ENCODE data around the gene BBOX1.

Gene BBOX1

DNA sequence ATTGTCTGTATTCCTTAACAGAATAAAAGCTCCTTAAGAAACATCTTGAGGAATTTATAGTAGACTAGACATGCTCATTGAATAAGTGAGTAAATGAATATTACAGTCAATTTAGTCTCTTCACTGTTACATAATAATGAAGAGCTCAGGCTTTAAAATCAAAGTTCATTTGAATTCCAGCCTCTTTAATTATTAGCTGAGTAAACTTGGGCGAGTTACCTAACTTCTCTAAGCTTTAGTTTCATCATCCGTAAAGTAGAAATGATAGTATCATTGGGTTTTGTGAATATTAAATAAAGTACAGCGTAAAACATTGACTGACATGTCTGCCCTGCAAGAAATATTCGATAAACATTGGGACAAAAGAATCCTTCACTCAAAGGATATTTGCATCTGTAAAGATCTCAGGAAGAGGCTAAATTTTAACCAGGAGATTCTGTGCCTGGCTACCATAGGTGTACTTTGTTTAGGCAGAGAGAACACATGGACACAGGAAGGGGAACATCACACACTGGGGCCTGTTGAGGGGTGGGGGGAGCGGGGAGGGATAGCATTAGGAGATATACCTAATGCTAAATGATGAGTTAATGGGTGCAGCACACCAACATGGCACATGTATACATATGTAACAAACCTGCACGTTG, 15.2 kb upstream of the BBOX1 start:
- in situ Hi-C loops (cut with HindIII; ENCODE audit: low sequenced_read_pairs) = no loop called here

DNA sequence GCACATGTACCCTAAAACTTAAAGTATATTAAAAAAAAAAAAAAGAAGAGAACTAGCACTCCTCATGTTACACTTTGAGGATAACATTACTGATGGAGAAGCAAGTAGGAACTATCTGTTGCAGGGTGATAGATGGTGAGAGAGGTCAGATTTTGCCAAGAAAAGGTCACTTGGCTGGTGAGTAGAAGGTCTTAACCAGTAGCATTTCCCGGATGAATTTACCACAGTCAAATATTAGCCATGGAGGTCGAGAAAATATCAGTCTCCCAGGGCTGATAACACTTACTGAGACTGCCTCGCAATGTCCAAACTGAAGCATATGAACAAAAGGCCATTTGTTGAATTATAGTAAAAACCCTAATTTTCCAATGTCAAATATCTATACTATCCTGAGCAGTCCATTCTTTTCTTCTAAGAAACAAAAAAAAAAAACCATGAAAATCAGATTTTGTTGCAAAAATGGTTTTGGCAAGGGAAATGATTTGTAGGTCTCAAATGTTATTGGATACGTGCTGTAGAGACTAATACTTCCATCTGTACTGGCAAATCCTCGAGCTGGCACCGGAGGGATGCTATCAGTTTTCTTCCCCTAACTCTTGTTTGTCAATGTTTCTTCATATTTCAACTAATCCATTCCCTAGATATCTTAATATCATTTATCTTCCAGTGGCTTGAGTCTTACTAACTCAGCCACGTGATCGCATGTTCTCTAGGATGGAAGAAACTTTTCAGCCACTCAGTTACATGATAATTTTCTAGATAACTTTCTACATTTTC, 14.5 kb upstream of the BBOX1 start:
- in situ Hi-C loops (cut with HindIII; ENCODE audit: low sequenced_read_pairs) = no loop called here

DNA sequence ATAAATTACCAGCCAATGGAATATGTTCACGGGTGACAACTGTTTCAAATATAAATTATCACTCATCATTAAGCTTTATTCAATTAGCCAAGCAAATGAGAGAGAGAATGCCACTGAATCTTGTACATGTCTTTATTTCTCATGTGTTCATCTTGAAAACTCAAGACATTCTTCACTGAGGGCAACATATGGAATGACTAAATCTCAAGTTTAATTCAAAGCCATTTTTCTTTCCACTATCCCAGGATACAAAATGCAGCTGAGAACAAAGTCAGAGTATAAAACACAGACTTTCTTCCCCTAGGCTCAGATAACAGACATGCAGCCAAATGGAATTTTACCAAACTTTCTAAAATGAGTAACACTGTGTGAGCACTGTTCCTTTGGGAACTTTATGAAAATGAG, 12.1 kb upstream of the BBOX1 start:
- in situ Hi-C loops (cut with HindIII; ENCODE audit: low sequenced_read_pairs) = no loop called here

DNA sequence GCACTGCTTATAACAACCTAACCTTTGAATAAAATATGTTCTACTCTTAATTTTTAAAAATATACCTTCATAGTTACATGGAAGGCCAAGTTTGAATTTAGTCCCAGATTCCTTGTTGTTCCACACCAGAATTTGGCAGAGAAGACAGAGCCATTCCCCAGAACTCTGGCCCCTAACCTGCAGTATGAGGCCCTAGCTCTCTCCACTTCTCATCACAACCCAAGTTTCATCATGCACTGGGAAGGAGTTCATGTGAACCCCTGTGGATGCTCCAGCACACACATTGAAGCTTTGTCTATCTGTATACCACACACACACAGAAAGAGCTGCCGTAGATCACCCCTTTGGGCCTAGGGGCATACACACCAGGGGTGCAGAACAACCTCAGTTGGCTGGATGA, 10.6 kb upstream of the BBOX1 start:
- in situ Hi-C loops (cut with HindIII; ENCODE audit: low sequenced_read_pairs) = no loop called here

DNA sequence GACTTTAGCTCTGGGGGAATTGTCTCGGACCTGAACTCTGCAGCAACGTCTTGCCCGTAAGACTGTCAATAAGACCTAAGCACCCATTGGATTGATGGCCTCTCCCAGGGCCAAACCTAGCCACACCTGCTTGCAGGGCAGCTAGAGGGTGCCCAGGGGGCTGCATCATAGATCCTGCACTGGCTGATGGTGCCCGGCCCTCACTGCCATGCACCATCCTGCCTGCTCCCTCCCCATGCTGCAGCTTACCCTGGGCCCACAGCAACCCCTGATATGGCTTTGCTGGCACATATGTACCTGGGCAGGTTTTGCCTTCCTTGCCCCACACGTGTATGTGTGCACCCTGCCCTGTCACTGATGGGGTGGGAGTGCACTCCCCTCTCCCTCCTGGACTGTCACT, 8.9 kb upstream of the BBOX1 start:
- in situ Hi-C loops (cut with HindIII; ENCODE audit: low sequenced_read_pairs) = no loop called here

DNA sequence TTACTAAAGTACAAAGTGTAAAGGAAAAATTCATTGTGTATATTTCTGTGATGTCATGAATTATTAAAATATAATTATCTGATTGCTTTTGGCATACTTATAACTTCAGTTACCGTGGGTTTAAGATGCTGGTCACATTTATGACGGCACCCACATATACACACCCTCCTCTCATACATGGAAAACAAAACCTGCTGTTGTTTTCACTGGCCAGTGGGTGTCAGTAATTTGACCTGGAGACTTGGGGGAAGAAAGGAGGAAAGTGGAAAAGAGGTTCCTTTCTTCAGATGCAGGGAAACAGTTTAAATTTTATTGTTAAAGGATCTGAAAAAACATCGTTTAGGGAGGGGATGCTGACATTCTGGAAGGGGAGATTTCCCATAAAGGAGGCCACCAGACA, 742 bp upstream of the BBOX1 start:
- in situ Hi-C loops (cut with HindIII; ENCODE audit: low sequenced_read_pairs) = no loop called here

DNA sequence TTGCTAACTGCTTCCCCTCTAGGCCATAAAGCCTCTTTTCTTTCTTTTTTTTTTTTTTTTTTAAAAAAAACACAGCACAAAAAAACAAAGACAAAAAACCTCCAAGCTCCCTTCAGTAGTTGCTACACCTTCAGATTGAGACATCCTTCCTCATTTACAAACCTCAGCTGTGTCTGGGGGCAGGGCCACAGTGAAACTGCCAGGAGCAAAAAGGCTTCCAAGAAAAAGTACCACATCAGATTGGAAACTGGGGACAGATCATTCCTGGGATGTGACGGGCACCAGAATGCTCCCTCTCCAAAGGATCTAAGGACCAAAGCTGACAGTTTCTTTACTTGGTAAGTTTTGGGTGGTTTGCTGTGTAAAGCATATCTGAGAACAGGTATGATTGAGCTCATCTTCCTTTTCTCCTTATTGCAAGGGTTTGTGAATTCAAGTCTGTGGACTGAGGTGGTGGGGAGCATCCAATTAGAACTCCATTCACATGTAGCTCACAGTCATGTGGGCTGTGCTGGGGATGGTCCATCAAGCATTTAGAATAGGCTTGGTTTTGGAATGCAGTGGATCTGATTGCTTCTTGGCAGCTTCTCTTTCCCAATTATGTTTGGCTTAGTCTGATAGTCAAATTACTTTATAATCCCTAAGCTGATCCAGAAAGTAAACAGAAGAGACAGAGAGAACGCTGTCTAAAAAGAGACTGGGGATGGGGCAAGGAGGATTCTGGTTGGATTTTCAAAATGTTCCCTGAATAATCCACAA, 705 bp downstream of the BBOX1 start:
- in situ Hi-C loops (cut with HindIII; ENCODE audit: low sequenced_read_pairs) = no loop called here

DNA sequence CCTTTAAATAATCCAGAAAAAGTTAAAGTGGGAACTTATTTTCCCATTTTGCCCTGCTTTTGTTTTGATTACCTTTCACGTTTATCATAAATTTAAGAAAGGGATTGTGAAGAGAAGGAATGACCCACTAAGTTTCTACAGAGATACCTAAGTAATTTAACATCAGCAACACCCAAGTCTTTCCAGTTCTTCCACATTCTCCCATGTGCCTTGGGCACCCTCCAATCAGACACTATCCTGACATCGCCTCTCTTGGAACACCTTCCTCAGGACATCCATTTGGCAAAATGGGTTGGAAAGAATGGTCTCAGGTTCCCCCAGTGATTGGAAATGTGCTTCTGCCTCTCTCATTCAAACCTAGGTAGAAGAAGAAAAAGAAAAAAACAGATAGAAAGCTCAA, 6.3 kb downstream of the BBOX1 start:
- in situ Hi-C loops (cut with HindIII; ENCODE audit: low sequenced_read_pairs) = no loop called here

DNA sequence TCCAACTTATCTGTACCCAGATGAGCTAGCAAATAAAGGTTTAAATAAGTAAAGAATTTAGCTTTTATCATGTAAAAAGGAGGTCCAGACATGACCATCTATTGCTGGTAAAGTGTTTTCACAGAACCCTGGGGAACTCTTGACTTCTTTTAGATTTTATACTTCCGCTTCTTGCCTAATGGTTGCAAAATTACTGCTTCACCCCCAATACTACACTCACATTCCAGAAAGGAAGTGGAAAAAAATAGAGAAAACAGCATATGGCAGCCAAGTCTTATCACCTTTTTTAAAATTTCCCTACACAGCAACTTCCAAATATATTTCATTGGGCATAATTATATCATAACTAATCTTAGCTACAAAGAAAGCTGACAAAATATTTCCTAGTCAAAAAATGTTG, 12.1 kb downstream of the BBOX1 start:
- in situ Hi-C loops (cut with HindIII; ENCODE audit: low sequenced_read_pairs) = no loop called here

DNA sequence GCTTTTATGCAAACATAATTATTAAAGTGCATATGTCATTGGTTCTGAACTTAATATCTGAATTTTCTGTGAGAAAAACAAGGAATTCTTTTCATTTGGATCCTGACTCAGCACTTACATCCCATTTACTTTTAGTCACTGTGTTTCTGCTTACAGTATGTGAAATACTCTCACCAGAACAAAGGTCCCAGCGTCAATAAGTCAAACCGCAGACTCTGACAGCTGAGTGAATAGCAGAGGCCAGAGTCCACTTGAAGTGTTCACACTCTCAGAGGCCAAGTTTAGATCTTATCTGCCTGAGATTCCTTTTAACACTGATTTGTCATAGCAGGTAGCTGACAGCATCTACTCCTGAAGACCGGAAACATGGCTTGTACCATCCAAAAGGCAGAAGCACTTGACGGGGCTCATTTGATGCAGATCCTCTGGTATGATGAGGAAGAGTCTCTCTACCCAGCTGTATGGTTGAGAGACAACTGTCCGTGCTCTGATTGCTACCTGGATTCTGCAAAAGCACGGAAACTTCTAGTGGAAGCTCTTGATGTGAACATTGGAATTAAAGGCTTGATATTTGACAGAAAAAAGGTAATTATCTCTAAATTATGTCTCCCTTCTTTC, 14.6 kb downstream of the BBOX1 start:
- in situ Hi-C loops (cut with HindIII; ENCODE audit: low sequenced_read_pairs) = no loop called here

DNA sequence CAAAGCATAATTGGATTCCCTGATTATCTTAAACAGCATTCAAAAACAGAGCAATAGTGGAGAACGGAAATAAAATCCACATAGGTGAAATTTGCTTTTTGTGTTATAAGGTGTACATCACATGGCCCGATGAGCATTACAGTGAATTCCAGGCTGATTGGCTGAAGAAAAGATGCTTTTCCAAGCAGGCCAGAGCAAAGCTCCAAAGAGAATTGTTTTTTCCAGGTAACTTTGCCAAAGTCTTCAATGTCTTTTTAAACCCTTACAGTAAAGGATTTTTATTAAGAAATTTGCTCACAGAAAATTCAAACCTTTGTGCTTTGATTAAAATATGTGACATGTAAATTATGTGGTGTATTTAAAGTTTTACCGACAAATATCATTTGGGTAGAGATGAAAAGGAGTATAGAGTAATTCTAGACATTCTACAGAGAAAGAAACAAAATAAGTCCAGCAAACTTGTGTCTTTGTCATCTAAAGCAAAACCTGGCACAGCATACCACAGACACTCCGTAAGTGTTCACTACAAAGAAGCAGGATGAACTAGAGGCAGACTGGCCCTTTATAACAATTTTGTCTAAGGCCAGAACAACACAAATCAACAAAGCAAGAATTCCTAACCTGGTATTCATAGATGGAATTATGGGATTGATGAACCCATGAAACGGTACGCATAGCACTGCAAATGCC, 16.6 kb downstream of the BBOX1 start:
- in situ Hi-C loops (cut with HindIII; ENCODE audit: low sequenced_read_pairs) = no loop called here

DNA sequence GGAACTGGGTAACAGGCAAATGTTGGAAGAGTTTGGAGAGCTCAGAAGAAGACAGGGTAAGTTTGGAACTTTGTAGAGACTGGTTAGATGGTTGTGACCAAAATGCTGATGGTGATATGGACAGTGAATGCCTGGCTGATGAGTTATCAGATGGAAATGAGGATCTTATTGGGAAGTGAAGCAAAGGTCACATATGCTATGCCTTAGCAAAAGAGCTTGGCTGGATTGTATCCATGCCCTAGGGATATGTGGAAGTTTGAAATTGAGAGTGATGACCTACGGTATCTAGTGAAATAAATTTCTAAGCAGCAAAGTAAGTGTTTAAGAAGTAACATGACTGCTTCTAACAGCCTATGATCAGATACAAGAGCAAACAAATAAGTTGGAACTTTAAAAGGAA, 17.8 kb downstream of the BBOX1 start:
- in situ Hi-C loops (cut with HindIII; ENCODE audit: low sequenced_read_pairs) = no loop called here

DNA sequence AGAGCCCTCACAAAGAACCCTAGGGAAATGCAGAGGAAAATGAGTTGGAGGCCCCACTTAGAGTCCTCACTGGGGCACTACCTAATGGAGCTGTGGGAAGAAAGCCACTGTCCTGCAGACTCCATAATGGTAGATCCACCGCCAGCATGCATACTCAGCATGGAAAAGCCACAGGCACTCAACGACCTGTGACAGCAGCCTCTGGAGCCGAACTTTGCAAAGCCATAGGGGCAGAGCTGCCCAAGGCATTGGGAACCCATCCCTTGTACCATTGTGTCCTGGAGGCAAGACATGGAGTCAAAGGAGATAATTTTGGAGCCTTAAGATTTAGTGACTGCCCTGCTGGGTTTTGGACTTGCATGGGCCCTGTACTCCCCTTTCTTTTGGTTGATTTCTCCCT, 18.8 kb downstream of the BBOX1 start:
- in situ Hi-C loops (cut with HindIII; ENCODE audit: low sequenced_read_pairs) = no loop called here

DNA sequence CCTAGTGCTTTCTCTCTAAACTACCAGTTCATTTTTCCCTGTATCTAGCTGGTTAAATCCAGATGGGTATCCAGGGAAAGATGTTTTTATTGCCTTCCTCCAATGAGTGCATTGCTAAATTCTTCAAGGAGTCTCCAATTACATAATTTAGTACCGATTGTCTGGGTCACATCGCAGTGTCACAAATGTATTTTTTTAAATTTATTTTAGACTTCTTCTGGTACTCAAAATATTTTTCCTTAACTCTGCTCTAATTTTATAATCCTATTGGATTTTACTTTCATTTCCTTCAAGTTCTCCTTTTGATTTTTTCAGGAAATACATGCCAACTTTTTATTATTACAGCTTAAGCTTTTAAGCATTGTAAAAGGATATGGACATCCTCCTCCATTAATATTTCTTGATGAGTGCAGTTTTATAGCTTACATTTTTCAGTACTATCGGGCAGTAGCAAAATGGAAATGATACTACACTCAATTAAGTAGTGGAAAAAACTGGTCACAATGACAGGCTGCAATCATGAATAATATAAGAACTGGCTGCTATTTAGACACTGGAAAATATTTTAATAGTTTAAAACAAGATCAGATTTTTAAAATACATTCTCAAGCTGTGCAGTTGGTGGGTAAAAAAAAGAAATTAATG, 20.3 kb downstream of the BBOX1 start:
- in situ Hi-C loops (cut with HindIII; ENCODE audit: low sequenced_read_pairs) = no loop called here

DNA sequence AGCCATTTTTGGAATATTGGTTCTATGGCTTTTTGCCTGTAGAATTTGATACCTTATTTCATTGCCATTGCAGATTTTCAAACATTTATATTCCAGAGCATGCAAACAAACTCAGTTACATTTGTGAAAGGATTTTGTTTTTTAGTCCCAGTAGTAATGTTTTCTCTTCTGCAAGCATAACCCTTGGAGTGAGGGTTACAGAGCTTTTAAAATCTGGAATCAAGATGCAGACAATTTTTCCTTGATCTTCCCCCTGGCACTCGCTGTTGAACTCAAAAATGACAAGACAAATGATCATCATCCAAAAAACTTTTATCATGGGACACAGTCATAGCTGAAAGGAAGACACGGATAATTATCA, 20.8 kb downstream of the BBOX1 start:
- in situ Hi-C loops (cut with HindIII; ENCODE audit: low sequenced_read_pairs) = no loop called here

DNA sequence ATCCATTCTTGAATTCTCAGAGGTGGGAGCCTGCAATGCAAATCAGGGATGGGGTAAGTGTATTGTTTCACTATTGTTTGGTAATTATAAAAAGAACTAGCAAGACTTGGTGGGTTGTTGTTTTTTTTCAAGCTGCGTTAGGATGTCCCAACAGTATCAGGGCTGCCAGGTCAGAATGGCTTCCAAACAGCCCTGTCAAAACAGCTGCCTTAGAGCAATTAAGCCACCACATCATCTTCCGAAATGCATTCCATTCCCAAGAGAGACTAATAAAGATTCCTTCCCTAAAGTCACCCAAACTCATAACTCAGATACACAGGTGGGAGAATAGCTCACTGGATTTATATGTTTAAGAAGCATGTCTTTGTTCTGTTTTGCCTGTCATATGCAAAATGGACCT, 23.5 kb downstream of the BBOX1 start:
- in situ Hi-C loops (cut with HindIII; ENCODE audit: low sequenced_read_pairs) = no loop called here

DNA sequence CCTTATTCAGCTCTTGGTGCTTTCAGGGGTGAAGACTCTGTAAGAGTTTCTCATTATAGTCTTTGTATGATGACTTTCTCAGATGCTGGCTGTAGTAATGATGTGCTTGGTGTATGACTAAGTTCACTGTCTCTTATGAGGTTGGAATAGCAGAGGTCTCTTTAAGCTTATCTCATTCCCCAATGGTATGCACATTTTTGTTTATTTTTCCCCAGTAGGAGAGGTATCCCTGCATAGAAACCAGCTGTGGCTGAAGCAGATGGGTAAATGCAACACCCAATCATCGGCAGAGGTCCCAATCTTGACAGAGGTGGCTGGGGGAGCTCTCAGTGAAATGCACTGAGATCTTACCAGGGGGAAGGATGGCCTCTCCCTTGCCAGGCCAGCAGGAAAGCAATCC, 34.6 kb downstream of the BBOX1 start:
- in situ Hi-C loops (cut with HindIII; ENCODE audit: low sequenced_read_pairs) = no loop called here

DNA sequence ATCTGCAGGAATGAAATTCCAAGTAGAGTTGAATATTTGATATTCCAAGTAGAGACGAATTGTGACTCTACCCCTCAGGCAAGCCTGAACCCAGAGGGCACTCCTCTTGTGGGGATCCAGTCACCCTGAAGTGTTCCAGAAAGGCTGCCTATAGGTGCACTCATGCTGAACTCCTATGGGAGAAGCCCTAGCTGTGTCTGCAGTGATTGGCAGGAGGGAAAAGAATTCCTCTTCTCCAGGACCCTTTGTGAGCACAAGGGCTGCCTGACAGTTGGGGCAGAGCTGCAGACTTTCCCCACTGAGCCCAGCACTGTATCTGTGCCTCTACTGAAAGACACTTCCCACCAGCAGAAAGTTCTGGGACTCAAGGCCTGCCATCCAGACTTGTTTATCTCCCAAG, 35.0 kb downstream of the BBOX1 start:
- in situ Hi-C loops (cut with HindIII; ENCODE audit: low sequenced_read_pairs) = no loop called here

DNA sequence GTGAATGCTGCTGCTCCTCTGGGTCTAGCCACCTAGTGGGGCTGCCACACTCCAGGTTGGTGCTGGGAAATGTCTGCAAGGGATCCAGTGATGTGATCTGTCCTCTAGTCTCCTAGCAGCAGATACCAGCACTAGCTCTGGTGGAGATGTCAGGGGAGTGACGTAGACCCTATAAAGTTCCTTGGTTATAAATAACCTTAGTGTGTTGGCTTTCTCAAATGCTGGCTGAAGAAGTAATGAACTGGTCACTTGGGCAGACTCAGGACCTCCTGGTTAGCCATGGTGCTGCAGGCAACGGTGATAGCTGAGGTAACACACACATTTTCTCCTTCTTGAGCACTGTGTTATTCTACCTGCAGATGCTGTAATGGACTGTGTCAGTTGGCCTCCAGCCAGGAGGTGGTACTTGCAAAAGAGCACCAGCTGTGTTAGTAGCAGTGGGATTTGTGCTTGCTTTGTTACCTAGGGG, 35.5 kb downstream of the BBOX1 start:
- in situ Hi-C loops (cut with HindIII; ENCODE audit: low sequenced_read_pairs) = no loop called here

DNA sequence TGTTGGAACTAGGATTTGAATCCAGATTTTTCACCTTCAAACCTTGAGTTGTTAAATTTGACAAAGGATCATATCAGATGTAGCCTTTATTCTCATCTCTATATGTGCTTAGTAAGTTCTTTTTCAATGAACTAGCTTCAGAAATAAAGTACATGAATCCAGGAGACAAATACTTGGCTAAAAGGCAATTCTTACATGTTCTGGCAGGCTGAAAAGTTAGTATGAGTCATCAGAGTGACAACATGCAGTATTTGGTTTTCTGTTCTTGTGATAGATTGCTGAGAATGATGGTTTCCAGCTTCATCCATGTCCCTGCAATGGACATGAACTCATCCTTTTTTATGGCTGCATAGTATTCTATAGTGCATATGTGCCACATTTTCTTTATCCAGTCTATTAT, 40.4 kb downstream of the BBOX1 start:
- in situ Hi-C loops (cut with HindIII; ENCODE audit: low sequenced_read_pairs) = no loop called here

DNA sequence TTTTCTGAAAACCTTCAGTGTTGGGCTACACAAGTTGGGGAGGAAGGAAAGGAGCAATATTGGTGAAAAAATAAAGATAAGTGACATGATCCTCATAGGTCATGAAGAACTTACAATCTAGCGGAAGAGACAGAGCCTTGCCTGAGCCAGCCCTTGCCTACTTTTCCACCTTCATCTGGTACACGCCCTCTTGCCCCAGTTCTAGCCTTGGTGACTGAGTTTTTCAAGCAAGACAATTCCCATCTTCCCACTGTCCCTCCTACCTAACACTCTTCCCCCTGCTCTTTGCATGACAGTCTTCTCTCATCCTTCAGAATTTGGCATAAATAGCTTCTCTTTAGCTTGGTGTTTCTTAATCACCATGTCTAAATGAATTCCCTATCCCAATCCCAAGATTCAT, 42.6 kb downstream of the BBOX1 start:
- in situ Hi-C loops (cut with HindIII; ENCODE audit: low sequenced_read_pairs) = no loop called here

Measured in endothelial cell of hepatic sinusoid (primary cell).